GM18502 (cell line): Measurements from ENCODE around the gene MLXIPL.
"Not testable (repeated sequence)": the region's sequence is repeated elsewhere in the genome, so short reads cannot be mapped to it uniquely, and the experiment has no call there.

Experiments used
- ATAC-seq: cut with Tn5 transposase; IDR thresholded peaks from one replicate; pipeline ENCODE4 v1.9.1; 2021; ENCODE audit warnings: mild to moderate bottlenecking; ENCODE audit not compliant: unreplicated experiment, poor library complexity

MLXIPL gene

GRCh38 chr7:73557108-73557396 is 67.3 kb downstream of the MLXIPL start:
- peak; percentile 88 for ATAC-seq

- ATAC-seq: no peak
Observed at GRCh38 chr7:73556208-73557107, 67.9 kb downstream of the MLXIPL start.

DNA sequence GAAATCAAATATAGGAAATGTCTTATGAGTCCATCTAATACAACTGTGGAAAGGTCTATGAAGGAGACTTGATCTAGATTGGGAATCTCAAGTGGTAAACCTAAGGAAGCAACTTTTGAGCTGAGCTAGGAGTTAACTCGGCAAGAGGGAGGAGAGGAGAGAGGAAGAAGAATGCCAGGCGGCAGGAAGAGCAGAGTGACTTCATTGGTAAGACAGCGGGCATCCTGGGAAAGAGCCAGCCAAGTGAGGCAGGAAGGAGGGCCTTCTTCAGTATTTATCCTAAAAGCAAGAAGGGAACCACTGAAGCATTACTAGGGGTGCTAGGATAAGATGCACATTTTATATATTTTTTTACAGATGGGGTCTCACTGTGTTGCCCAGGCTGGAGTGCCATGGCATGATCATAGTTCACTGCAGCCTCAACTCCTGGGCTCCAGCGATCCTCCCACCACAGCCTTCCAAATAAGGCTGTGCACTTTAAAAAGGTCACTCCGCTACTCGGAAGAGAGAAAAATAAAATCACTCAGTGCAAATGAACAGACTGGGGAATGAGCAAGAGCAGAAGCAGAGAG is 68.8 kb downstream of the MLXIPL start:
- no peak for ATAC-seq

DNA sequence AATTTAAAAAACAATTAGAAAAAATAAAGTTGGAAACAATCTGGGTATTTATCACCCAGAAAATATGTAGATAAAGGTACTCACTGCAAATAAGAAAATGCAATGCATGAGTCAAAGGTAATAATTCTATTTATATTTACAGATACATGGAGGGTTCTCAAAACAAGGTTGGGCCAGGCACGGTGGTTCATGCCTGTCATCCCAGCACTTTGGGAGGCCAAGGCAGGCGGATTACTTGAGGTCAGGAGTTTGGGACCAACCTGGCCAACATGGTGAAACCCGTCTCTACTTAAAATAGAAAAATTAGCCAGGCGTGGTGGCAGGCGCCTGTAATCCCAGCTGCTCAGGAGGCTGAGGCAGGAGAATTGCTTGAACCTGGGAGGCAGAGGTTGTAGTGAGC is 74.2 kb downstream of the MLXIPL start:
- ATAC-seq: not testable (repeated sequence)

- no peak for ATAC-seq
Observed at GRCh38 chr7:73549176-73549575, 75.1 kb downstream of the MLXIPL start.

- ATAC-seq: no peak
Observed at GRCh38 chr7:73547841-73548240, 76.5 kb downstream of the MLXIPL start.

GRCh38 chr7:73544678-73545077 is 79.6 kb downstream of the MLXIPL start:
- ATAC-seq: no peak
